ENCODE data around the gene POLDIP3. TPM values are rescaled to one million over a fixed set of nuclear protein-coding genes. Genes with fewer than 3 reads are reported as not detected.

The POLDIP3 gene
- polyA plus RNA-seq, 2 donors = 20.0 to 28.7 TPM

DNA sequence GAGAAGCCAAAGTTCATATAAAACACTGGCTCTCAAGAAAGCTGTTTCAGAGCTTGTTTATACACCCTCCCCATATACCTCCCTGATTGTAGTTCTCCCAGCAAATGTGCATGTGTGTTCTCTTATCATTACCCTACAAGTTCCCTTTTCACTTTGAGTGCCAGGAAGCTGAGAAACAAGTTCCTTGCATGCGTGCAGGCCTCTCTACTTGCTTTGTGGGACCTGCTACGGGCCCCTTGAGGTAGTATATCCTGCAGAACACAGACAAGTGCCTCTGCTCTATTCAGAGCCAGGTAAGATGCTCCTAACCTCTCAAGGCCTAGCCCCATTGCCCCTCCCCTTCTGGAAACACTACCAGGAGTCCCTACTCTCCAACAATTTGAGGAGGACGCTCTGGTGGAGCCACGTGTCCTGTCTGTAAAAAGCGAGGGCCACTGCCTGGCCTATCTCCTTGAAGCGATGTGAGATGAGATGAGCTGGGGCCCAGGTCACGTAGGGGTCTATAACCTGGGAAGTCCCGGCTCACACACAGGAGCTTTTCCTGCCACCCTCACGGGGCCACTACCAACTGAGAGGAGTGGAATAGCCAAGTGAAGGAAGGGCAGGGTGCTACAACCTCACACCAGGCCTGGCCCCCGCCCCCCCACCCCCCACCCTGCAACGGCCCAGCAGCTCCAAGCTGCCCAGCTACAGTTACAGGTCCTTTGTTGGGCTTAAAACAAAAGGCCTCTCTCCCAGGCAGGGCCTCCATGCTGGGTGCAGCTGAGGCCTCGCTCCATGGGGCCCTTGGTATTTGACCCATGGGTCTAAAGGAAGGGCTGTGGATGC, 28.3 kb upstream of the POLDIP3 start:
- WGBS, 2 donors = 82 to 87% methylated on average over 12 of the region's 12 CpGs
- Histone ChIP-seq H3K27me3 (ENCODE audit: control insufficient read depth in 1 of 2, insufficient read depth in 2 of 2, low read length in 2 of 2) (no peaks in the 10 kb centered on the region), H3K9me3 (ENCODE audit: control insufficient read depth in 2 of 2, insufficient read depth in 1 of 2, low read depth in 1 of 2, low read length in 1 of 2) (no peaks in the 10 kb centered on the region), H3K4me1 (ENCODE audit: control insufficient read depth in 2 of 2, insufficient read depth in 2 of 2, low read length in 1 of 2) (peaks cover 18 to 34% of the 10 kb centered on the region in 2 donors), H3K27ac (ENCODE audit: low read depth in 2 of 2, low read length in 1 of 2) (peak overlapping the region in 1 of 2 donors; percentile 56), H3K36me3 (ENCODE audit: control insufficient read depth in 2 of 2, insufficient read depth in 2 of 2, low read length in 1 of 2) (no peaks in the 10 kb centered on the region), H3K4me3 (ENCODE audit: low read depth in 1 of 2, low read length in 2 of 2) (no peak overlapping the region)

DNA sequence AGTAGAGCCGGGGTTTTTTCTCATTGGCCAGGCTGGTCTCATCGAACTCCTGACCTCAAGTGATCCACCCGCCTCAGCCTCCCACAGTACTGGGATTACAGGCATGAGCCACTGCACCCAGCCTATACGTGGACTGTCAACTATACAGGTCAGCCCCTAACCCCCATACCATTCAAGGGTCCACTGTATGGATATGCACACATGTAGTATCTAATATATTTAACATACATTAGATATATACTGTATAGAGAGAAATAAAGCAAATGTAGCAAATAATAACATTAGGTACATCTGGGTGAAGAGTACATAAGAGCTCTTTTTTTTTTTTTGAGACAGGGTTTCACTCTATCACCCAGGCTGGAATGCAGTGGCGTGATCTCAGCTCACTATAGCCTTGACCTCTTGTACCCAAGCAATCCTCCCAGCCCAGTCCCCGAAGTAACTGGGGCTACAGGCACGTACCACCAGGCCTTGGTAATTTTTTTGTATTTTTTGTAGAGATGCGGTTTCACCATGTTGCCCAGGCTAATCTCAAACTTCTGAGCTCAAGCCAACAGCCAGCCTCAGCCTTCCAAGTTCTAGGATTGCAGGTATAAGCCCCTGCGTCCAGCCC, 27.2 kb upstream of the POLDIP3 start:
- no peaks in the 10 kb centered on the region for H3K36me3 ChIP-seq (ENCODE audit: control insufficient read depth in 2 of 2, insufficient read depth in 2 of 2, low read length in 1 of 2)
- peaks cover 18 to 29% of the 10 kb centered on the region in 2 donors for H3K4me1 ChIP-seq (ENCODE audit: control insufficient read depth in 2 of 2, insufficient read depth in 2 of 2, low read length in 1 of 2)
- WGBS, 2 donors = 82 to 86% methylated on average over 9 of the region's 9 CpGs
- no peak overlapping the region for H3K27ac ChIP-seq (ENCODE audit: low read depth in 2 of 2, low read length in 1 of 2)
- H3K27me3 ChIP-seq (ENCODE audit: control insufficient read depth in 1 of 2, insufficient read depth in 2 of 2, low read length in 2 of 2) = no peaks in the 10 kb centered on the region
- H3K9me3 ChIP-seq (ENCODE audit: control insufficient read depth in 2 of 2, insufficient read depth in 1 of 2, low read depth in 1 of 2, low read length in 1 of 2) = no peaks in the 10 kb centered on the region
- no peak overlapping the region for H3K4me3 ChIP-seq (ENCODE audit: low read depth in 1 of 2, low read length in 2 of 2)

DNA sequence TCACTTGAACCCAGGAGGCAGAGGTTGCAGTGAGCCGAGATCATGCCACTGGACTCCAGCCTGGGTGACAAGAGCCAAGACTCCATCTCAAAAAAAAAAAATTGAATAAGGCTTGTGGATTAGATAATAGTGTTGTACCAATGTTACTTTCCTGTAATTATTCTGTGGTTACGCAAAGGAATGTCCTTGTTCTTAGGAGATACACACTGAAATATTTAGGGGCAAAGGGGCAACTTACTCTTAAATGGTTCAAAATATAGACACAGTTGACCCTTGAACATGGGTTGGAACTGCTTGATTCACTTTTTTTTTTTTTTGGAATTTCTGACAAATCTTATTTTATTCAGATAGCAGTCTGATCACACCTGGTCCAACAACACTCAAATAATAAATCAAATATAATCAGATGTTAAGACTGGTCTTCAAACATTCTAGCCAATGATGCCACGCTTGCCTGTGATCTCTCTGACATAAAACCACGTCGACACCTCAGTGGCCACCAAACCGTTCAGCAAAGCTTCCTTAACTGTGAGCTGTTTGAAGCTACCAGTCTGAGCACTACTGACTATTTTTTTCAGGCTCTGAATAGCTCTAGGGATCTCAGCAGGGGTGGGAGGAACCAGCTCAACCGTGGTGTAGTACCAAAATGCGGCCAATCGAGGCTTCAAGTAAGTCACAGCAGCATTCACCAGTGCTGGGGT, 25.0 kb upstream of the POLDIP3 start:
- Histone ChIP-seq H3K27me3 (ENCODE audit: control insufficient read depth in 1 of 2, insufficient read depth in 2 of 2, low read length in 2 of 2) (no peaks in the 10 kb centered on the region), H3K27ac (ENCODE audit: low read depth in 2 of 2, low read length in 1 of 2) (peak overlapping the region in 1 of 2 donors; percentile 18), H3K4me3 (ENCODE audit: low read depth in 1 of 2, low read length in 2 of 2) (no peak overlapping the region), H3K4me1 (ENCODE audit: control insufficient read depth in 2 of 2, insufficient read depth in 2 of 2, low read length in 1 of 2) (peaks cover 9 to 10% of the 10 kb centered on the region in 2 donors), H3K9me3 (ENCODE audit: control insufficient read depth in 2 of 2, insufficient read depth in 1 of 2, low read depth in 1 of 2, low read length in 1 of 2) (no peaks in the 10 kb centered on the region), H3K36me3 (ENCODE audit: control insufficient read depth in 2 of 2, insufficient read depth in 2 of 2, low read length in 1 of 2) (peaks cover 0 to 5% of the 10 kb centered on the region in 2 donors)
- WGBS, 2 donors = 84 to 86% methylated on average over 9 of the region's 9 CpGs

DNA sequence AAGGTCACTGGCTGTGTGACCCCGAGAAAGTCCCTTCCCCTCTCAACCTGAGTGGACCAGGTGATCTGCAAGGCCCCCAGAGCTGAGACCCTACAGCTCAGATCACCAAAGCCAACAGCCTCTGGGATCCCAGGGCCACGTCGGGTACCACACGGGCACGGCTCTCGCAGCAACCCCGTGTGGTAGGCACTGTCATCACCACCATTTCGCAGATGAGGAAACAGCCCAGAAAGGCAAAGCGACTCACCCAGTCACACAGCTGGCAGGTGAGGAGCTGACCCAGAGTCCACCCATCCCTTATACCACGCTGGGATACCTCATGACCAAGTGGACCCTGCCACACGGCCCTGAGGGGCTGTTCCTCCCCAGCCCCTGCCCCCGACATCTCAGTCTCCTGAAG, 22.9 kb upstream of the POLDIP3 start:
- Histone ChIP-seq H3K27me3 (ENCODE audit: control insufficient read depth in 1 of 2, insufficient read depth in 2 of 2, low read length in 2 of 2) (no peaks in the 10 kb centered on the region), H3K9me3 (ENCODE audit: control insufficient read depth in 2 of 2, insufficient read depth in 1 of 2, low read depth in 1 of 2, low read length in 1 of 2) (no peaks in the 10 kb centered on the region), H3K4me3 (ENCODE audit: low read depth in 1 of 2, low read length in 2 of 2) (no peak overlapping the region), H3K27ac (ENCODE audit: low read depth in 2 of 2, low read length in 1 of 2) (peak overlapping the region in 1 of 2 donors; percentile 71), H3K36me3 (ENCODE audit: control insufficient read depth in 2 of 2, insufficient read depth in 2 of 2, low read length in 1 of 2) (peaks cover 0 to 12% of the 10 kb centered on the region in 2 donors), H3K4me1 (ENCODE audit: control insufficient read depth in 2 of 2, insufficient read depth in 2 of 2, low read length in 1 of 2) (peaks cover 0 to 3% of the 10 kb centered on the region in 2 donors)
- 84 to 93% methylated on average over 12 of the region's 12 CpGs for WGBS, 2 donors

DNA sequence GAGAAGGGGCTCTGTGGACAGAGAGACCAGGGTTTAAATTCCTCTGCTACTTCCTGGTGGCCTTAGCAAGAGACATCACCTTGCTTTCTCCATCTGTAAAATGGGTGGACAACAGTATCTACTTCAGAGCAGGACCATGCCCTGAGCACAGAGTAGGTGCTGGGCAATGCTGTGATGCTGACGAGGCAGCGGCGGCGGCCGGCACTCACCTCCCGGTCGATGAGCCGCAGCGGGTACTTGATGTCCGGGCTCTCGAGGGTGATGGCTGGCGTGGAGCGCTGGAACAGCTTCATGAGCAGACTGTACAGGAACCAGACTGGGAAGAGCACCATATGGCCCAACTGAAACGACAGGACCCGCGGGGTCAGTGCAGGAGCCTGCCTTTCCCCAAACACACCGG, 21.8 kb upstream of the POLDIP3 start:
- peak overlapping the region; percentile 71 to 93 for H3K27ac ChIP-seq (ENCODE audit: low read depth in 2 of 2, low read length in 1 of 2)
- no peaks in the 10 kb centered on the region for H3K27me3 ChIP-seq (ENCODE audit: control insufficient read depth in 1 of 2, insufficient read depth in 2 of 2, low read length in 2 of 2)
- peaks cover 0 to 3% of the 10 kb centered on the region in 2 donors for H3K4me1 ChIP-seq (ENCODE audit: control insufficient read depth in 2 of 2, insufficient read depth in 2 of 2, low read length in 1 of 2)
- peaks cover 5 to 23% of the 10 kb centered on the region in 2 donors for H3K36me3 ChIP-seq (ENCODE audit: control insufficient read depth in 2 of 2, insufficient read depth in 2 of 2, low read length in 1 of 2)
- WGBS, 2 donors = 93 to 96% methylated on average over 17 of the region's 17 CpGs
- no peak overlapping the region for H3K4me3 ChIP-seq (ENCODE audit: low read depth in 1 of 2, low read length in 2 of 2)
- H3K9me3 ChIP-seq (ENCODE audit: control insufficient read depth in 2 of 2, insufficient read depth in 1 of 2, low read depth in 1 of 2, low read length in 1 of 2) = no peaks in the 10 kb centered on the region

DNA sequence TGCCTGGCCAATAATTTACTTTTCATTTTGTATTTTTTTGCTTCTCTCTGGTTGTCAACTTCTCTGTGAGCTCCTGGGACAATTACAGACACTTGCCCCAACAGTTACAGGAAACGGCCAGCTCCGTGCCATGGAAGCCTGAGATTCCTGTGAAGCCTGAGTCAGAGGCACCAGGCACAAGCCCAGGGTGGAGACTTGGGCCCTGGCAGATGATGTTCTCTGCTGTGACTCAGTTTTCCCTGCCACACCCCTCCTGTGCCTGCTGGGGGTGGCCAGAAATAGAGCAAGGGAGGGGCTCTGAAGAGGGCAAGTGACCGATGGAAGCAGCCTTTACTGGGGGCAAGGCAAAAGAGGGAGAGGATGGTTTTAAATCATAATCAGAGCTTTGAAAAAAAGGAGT, 20.8 kb upstream of the POLDIP3 start:
- peak overlapping the region; percentile 76 to 93 for H3K27ac ChIP-seq (ENCODE audit: low read depth in 2 of 2, low read length in 1 of 2)
- no peaks in the 10 kb centered on the region for H3K9me3 ChIP-seq (ENCODE audit: control insufficient read depth in 2 of 2, insufficient read depth in 1 of 2, low read depth in 1 of 2, low read length in 1 of 2)
- WGBS, 2 donors = 17 to 50% methylated on average over 3 of the region's 3 CpGs
- peaks cover 12 to 31% of the 10 kb centered on the region in 2 donors for H3K36me3 ChIP-seq (ENCODE audit: control insufficient read depth in 2 of 2, insufficient read depth in 2 of 2, low read length in 1 of 2)
- no peaks in the 10 kb centered on the region for H3K27me3 ChIP-seq (ENCODE audit: control insufficient read depth in 1 of 2, insufficient read depth in 2 of 2, low read length in 2 of 2)
- peaks cover 0 to 3% of the 10 kb centered on the region in 2 donors for H3K4me1 ChIP-seq (ENCODE audit: control insufficient read depth in 2 of 2, insufficient read depth in 2 of 2, low read length in 1 of 2)
- no peak overlapping the region for H3K4me3 ChIP-seq (ENCODE audit: low read depth in 1 of 2, low read length in 2 of 2)

DNA sequence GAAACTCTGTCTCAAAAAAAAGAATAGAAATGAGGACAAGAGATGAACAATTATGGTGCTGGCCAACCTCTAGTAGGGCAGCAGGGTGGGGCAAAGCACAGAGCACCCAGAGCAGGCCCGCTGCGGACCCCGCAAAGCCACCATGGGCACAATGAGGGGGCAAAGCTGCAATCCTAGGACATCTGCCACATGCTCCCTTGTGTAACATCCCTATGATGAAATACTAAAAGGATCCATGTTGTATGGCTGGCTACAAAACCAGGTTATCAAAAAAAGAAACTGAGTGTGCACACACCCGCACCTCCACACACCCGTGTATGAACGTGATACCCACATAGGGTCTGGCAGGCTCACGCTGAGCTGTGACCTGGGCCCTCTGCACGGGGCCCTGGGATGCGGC, 18.3 kb upstream of the POLDIP3 start:
- Histone ChIP-seq H3K4me3 (ENCODE audit: low read depth in 1 of 2, low read length in 2 of 2) (no peak overlapping the region), H3K9me3 (ENCODE audit: control insufficient read depth in 2 of 2, insufficient read depth in 1 of 2, low read depth in 1 of 2, low read length in 1 of 2) (no peaks in the 10 kb centered on the region), H3K27ac (ENCODE audit: low read depth in 2 of 2, low read length in 1 of 2) (no peak overlapping the region), H3K4me1 (ENCODE audit: control insufficient read depth in 2 of 2, insufficient read depth in 2 of 2, low read length in 1 of 2) (peaks cover 0 to 3% of the 10 kb centered on the region in 2 donors), H3K27me3 (ENCODE audit: control insufficient read depth in 1 of 2, insufficient read depth in 2 of 2, low read length in 2 of 2) (no peaks in the 10 kb centered on the region), H3K36me3 (ENCODE audit: control insufficient read depth in 2 of 2, insufficient read depth in 2 of 2, low read length in 1 of 2) (peaks cover 13 to 50% of the 10 kb centered on the region in 2 donors)
- 96 to 97% methylated on average over 9 of the region's 9 CpGs for WGBS, 2 donors

DNA sequence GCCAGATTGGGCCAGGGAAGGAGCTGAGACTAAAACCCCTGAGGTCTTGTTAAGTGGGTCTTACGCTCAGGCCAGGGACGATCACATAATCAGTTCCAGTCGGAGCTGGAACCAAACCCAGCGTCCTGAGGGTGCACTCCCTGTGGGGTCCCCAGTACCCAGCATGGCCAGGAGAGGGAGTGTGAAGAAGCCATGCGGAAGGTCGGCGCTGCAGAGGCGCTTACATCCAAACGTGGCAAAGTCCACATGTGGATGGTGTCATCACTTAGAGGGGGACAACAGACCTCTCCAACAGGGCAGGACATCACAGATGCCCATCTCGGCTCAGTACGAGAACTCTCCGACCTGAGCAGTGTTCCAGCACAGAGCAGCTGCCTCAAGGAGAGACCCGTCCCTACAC, 17.4 kb upstream of the POLDIP3 start:
- H3K4me3 ChIP-seq (ENCODE audit: low read depth in 1 of 2, low read length in 2 of 2) = no peak overlapping the region
- peaks cover 13 to 59% of the 10 kb centered on the region in 2 donors for H3K36me3 ChIP-seq (ENCODE audit: control insufficient read depth in 2 of 2, insufficient read depth in 2 of 2, low read length in 1 of 2)
- peaks cover 0 to 3% of the 10 kb centered on the region in 2 donors for H3K4me1 ChIP-seq (ENCODE audit: control insufficient read depth in 2 of 2, insufficient read depth in 2 of 2, low read length in 1 of 2)
- WGBS, 2 donors = 84% methylated on average over 13 of the region's 13 CpGs
- H3K27me3 ChIP-seq (ENCODE audit: control insufficient read depth in 1 of 2, insufficient read depth in 2 of 2, low read length in 2 of 2) = no peaks in the 10 kb centered on the region
- no peak overlapping the region for H3K27ac ChIP-seq (ENCODE audit: low read depth in 2 of 2, low read length in 1 of 2)
- H3K9me3 ChIP-seq (ENCODE audit: control insufficient read depth in 2 of 2, insufficient read depth in 1 of 2, low read depth in 1 of 2, low read length in 1 of 2) = no peaks in the 10 kb centered on the region

DNA sequence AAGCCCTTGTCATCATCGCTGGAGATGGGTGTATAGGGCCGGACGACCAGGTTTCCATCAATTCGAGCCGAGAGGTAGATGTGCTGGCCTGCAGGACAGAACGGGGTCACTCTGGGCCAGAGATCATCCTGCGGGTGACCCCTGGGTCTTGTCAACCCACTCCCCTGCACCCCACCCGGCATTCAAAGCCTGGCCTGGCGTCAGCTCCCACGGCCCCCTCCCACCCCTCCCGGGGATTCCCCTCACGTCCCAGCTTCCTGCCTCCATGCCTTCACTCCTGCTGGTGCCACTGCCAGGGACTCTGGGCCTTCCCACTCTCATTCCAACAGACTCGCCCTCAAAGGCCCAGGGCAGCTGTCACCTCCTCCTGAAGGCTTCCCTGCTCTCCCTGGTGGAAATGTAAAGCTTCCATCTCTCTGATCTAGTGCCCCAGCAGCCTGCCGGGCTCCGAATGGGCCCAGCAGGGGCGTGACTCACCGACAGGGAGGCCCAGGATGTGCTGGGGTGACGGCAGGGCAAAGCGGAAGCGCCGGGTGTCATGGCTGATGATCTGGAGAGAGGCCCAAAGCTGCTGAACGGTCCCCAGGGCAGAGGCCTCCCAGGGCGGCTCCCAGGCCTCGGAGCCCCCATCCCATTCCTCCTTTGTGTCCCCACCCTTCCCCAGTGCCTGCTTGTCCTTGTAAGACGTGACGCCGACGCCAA, 16.4 kb upstream of the POLDIP3 start:
- Histone ChIP-seq H3K4me1 (ENCODE audit: control insufficient read depth in 2 of 2, insufficient read depth in 2 of 2, low read length in 1 of 2) (no peaks in the 10 kb centered on the region), H3K4me3 (ENCODE audit: low read depth in 1 of 2, low read length in 2 of 2) (no peak overlapping the region), H3K36me3 (ENCODE audit: control insufficient read depth in 2 of 2, insufficient read depth in 2 of 2, low read length in 1 of 2) (peaks cover 13 to 63% of the 10 kb centered on the region in 2 donors), H3K27ac (ENCODE audit: low read depth in 2 of 2, low read length in 1 of 2) (no peak overlapping the region), H3K27me3 (ENCODE audit: control insufficient read depth in 1 of 2, insufficient read depth in 2 of 2, low read length in 2 of 2) (no peaks in the 10 kb centered on the region), H3K9me3 (ENCODE audit: control insufficient read depth in 2 of 2, insufficient read depth in 1 of 2, low read depth in 1 of 2, low read length in 1 of 2) (no peaks in the 10 kb centered on the region)
- 87 to 88% methylated on average over 28 of the region's 28 CpGs for WGBS, 2 donors

Data from esophagus (tissue), 2 donors.